Measurements from ENCODE around the gene PID1. TPM values are rescaled to one million over a fixed set of nuclear protein-coding genes. Genes with fewer than 3 reads are reported as not detected.

PID1 gene
- total and polyA plus RNA-seq, 4 donors: 17.0 to 45.7 (median 30.0) TPM

DNA sequence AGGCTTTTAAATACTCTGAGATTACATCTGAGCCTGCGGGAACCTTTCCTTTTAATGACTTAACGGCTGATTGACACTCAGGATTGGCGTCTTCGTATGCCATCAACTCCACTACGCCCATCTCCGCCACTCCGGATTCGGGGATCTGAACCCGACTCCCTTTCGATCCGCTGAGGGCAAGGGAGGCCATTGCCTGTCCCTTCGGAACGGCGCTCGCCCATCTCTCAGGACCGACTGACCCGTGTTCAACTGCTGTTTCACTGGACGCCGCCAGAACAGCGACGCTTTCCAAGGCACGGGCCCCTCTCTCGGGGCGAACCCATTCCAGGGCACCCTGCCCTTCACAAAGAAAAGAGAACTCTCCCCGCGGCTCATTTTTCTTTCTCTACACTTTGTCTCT is 90.4 kb downstream of the PID1 start:
- Histone ChIP-seq H3K9ac (ENCODE audit: insufficient read depth in 1 of 2, low read length in 2 of 2) (no peak overlapping the region), H3K36me3 (ENCODE audit: control insufficient read depth in 4 of 4, insufficient read depth in 4 of 4, low read length in 4 of 4) (peaks cover 0 to 3% (median 0%) of the 10 kb centered on the region in 4 donors), H3K4me1 (ENCODE audit: control insufficient read depth in 5 of 5, insufficient read depth in 5 of 5, low read length in 5 of 5) (peaks cover 0 to 1% (median 0%) of the 10 kb centered on the region in 5 donors), H3K27ac (ENCODE audit: low read depth in 1 of 2, low read length in 1 of 2) (no peak overlapping the region), H3K9me3 (ENCODE audit: control insufficient read depth in 4 of 4, insufficient read depth in 3 of 4, low read length in 3 of 4) (peaks cover 0 to 4% (median 0%) of the 10 kb centered on the region in 4 donors), H3K27me3 (ENCODE audit: control insufficient read depth in 3 of 3, insufficient read depth in 3 of 3, low read length in 2 of 3) (no peaks in the 10 kb centered on the region), H3K4me3 (no peak overlapping the region)
- no peak for ATAC-seq (ENCODE audit: insufficient read depth, low FRiP score)
- WGBS, 2 donors: 97% methylated on average over 26 of the region's 26 CpGs
- no peak for DNase-seq
- TF ChIP-seq, protein P1, sequence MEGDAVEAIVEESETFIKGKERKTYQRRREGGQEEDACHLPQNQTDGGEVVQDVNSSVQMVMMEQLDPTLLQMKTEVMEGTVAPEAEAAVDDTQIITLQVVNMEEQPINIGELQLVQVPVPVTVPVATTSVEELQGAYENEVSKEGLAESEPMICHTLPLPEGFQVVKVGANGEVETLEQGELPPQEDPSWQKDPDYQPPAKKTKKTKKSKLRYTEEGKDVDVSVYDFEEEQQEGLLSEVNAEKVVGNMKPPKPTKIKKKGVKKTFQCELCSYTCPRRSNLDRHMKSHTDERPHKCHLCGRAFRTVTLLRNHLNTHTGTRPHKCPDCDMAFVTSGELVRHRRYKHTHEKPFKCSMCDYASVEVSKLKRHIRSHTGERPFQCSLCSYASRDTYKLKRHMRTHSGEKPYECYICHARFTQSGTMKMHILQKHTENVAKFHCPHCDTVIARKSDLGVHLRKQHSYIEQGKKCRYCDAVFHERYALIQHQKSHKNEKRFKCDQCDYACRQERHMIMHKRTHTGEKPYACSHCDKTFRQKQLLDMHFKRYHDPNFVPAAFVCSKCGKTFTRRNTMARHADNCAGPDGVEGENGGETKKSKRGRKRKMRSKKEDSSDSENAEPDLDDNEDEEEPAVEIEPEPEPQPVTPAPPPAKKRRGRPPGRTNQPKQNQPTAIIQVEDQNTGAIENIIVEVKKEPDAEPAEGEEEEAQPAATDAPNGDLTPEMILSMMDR (IDR thresholded peaks at IDR 0.05; ENCODE audit: control extremely low read depth, extremely low read depth): no peak

DNA sequence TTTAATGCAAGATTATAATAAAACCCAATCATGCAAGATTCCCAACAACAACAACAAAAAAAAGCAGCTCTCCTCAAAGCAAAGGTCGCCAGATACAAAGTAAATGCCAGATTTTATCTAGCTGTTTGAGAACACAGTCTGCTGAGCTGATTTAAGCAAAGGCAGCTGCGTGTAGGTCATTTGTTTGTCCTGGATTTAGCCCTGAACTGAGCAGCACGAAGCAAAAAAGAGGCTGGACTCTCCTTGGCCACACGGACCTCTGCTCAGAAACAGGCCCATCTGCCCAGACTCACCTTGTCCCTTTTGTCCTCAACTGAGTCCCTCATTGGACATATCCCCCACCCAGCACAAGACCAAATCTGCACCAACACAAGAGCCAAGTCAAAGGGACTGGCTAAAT is 91.5 kb downstream of the PID1 start:
- Histone ChIP-seq H3K4me1 (ENCODE audit: control insufficient read depth in 5 of 5, insufficient read depth in 5 of 5, low read length in 5 of 5) (peaks cover 0 to 3% (median 0%) of the 10 kb centered on the region in 5 donors), H3K9me3 (ENCODE audit: control insufficient read depth in 4 of 4, insufficient read depth in 3 of 4, low read length in 3 of 4) (peaks cover 0 to 4% (median under 1%) of the 10 kb centered on the region in 4 donors), H3K27me3 (ENCODE audit: control insufficient read depth in 3 of 3, insufficient read depth in 3 of 3, low read length in 2 of 3) (no peaks in the 10 kb centered on the region), H3K27ac (ENCODE audit: low read depth in 1 of 2, low read length in 1 of 2) (no peak overlapping the region), H3K9ac (ENCODE audit: insufficient read depth in 1 of 2, low read length in 2 of 2) (no peak overlapping the region), H3K36me3 (ENCODE audit: control insufficient read depth in 4 of 4, insufficient read depth in 4 of 4, low read length in 4 of 4) (peaks cover 0 to 3% (median 0%) of the 10 kb centered on the region in 4 donors), H3K4me3 (no peak overlapping the region)
- WGBS, 2 donors: 64 to 68% methylated on average over 4 of the region's 4 CpGs
- ATAC-seq (ENCODE audit: insufficient read depth, low FRiP score) (no peak), DNase-seq (no peak)
- TF ChIP-seq, protein P1 (IDR thresholded peaks at IDR 0.05; ENCODE audit: control extremely low read depth, extremely low read depth): no peak

GRCh38 chr2:229178706-229179105 is 92.4 kb downstream of the PID1 start:
- 84 to 85% methylated on average over 5 of the region's 5 CpGs for WGBS, 2 donors
- Histone ChIP-seq H3K9me3 (ENCODE audit: control insufficient read depth in 4 of 4, insufficient read depth in 3 of 4, low read length in 3 of 4) (peaks cover 0 to 4% (median under 1%) of the 10 kb centered on the region in 4 donors), H3K4me3 (no peak overlapping the region), H3K36me3 (ENCODE audit: control insufficient read depth in 4 of 4, insufficient read depth in 4 of 4, low read length in 4 of 4) (peaks cover 0 to 3% (median 0%) of the 10 kb centered on the region in 4 donors), H3K27ac (ENCODE audit: low read depth in 1 of 2, low read length in 1 of 2) (no peak overlapping the region), H3K4me1 (ENCODE audit: control insufficient read depth in 5 of 5, insufficient read depth in 5 of 5, low read length in 5 of 5) (peaks cover 0 to 3% (median 0%) of the 10 kb centered on the region in 5 donors), H3K27me3 (ENCODE audit: control insufficient read depth in 3 of 3, insufficient read depth in 3 of 3, low read length in 2 of 3) (no peaks in the 10 kb centered on the region), H3K9ac (ENCODE audit: insufficient read depth in 1 of 2, low read length in 2 of 2) (no peak overlapping the region)
- DNase-seq (no peak), ATAC-seq (ENCODE audit: insufficient read depth, low FRiP score) (no peak)
- TF ChIP-seq, protein P1 (IDR thresholded peaks at IDR 0.05; ENCODE audit: control extremely low read depth, extremely low read depth): no peak

GRCh38 chr2:229178117-229178516 is 93.0 kb downstream of the PID1 start:
- 88 to 92% methylated on average over 3 of the region's 3 CpGs for WGBS, 2 donors
- Histone ChIP-seq H3K27me3 (ENCODE audit: control insufficient read depth in 3 of 3, insufficient read depth in 3 of 3, low read length in 2 of 3) (no peaks in the 10 kb centered on the region), H3K9ac (ENCODE audit: insufficient read depth in 1 of 2, low read length in 2 of 2) (no peak overlapping the region), H3K4me3 (no peak overlapping the region), H3K36me3 (ENCODE audit: control insufficient read depth in 4 of 4, insufficient read depth in 4 of 4, low read length in 4 of 4) (peaks cover 0 to 3% (median 0%) of the 10 kb centered on the region in 4 donors), H3K9me3 (ENCODE audit: control insufficient read depth in 4 of 4, insufficient read depth in 3 of 4, low read length in 3 of 4) (peaks cover 0 to 4% (median under 1%) of the 10 kb centered on the region in 4 donors), H3K27ac (ENCODE audit: low read depth in 1 of 2, low read length in 1 of 2) (no peak overlapping the region), H3K4me1 (ENCODE audit: control insufficient read depth in 5 of 5, insufficient read depth in 5 of 5, low read length in 5 of 5) (peaks cover 0 to 3% (median 0%) of the 10 kb centered on the region in 5 donors)
- DNase-seq (no peak), ATAC-seq (ENCODE audit: insufficient read depth, low FRiP score) (no peak)
- TF ChIP-seq, protein P1 (IDR thresholded peaks at IDR 0.05; ENCODE audit: control extremely low read depth, extremely low read depth): no peak
